ENCODE measurements around the gene ZMYND8. TPM values are rescaled to one million over a fixed set of nuclear protein-coding genes. Genes with fewer than 3 reads are reported as not detected.

The ZMYND8 gene
- total and polyA plus RNA-seq, 10 of the 15 experiments (the other 5 are each of a cell fraction or from before 2014, with no cell fraction given) = 12.9 to 54.8 (median 23.1) TPM

GRCh38 chr20:47305667-47306066, 50.8 kb downstream of the ZMYND8 start:
- no peak overlapping the region for H2AFZ ChIP-seq (ENCODE audit: control insufficient read depth, low read depth, low read length)
- TF ChIP-seq CHD1 (IDR thresholded peaks at IDR 0.05; ENCODE audit: low read depth, low read length) = no peak
- no peak for TF ChIP-seq FOS (IDR thresholded peaks at IDR 0.05; ENCODE audit: borderline replicate concordance, extremely low read depth, insufficient read length)
- no peak for TF ChIP-seq ETV6 (conservative IDR thresholded peaks at IDR 0.05 in 1 of 2, IDR thresholded peaks at IDR 0.05 in 1 of 2; ENCODE audit: borderline replicate concordance in 1 of 2, low read depth in 1 of 2)
- no peak for TF ChIP-seq ZNF622 (IDR thresholded peaks at IDR 0.05)
- no peak for TF ChIP-seq YBX1 (IDR thresholded peaks at IDR 0.05)
- TF ChIP-seq ZNF274 (IDR thresholded peaks at IDR 0.05; ENCODE audit: insufficient read depth, insufficient read length) = no peak
- TF ChIP-seq PAX8 (IDR thresholded peaks at IDR 0.05) = no peak
- no peak for TF ChIP-seq POU2F2 (IDR thresholded peaks at IDR 0.05; ENCODE audit: borderline replicate concordance, low read depth, low read length)
- TF ChIP-seq RBBP5 (conservative IDR thresholded peaks at IDR 0.05) = no peak
- TF ChIP-seq MXI1 (IDR thresholded peaks at IDR 0.05; ENCODE audit: low read depth, low read length) = no peak
- TF ChIP-seq EGR1 (IDR thresholded peaks at IDR 0.05; ENCODE audit: borderline replicate concordance in 1 of 2, low read depth in 2 of 2, low read length in 2 of 2) = no peak
- TF ChIP-seq LARP7 (IDR thresholded peaks at IDR 0.05) = no peak
- no peak for TF ChIP-seq YY1 (IDR thresholded peaks at IDR 0.05; ENCODE audit: low read depth, low read length)
- no peak for TF ChIP-seq ZNF592 (IDR thresholded peaks at IDR 0.05)
- no peak for TF ChIP-seq SIN3A (IDR thresholded peaks at IDR 0.05; ENCODE audit: low read depth, low read length)
- H4K20me1 ChIP-seq (ENCODE audit: control insufficient read depth, insufficient read depth) = no peaks in the 10 kb centered on the region; the same call in 1 of the 2 replicates
- H3K36me3 ChIP-seq (ENCODE audit: control insufficient read depth in 2 of 2, insufficient read depth in 2 of 2, low read length in 1 of 2) = peaks cover 24 to 50% of the 10 kb centered on the region in 2 experiments
- no peak for FAIRE-seq
- no peaks in the 10 kb centered on the region for H3K9me3 ChIP-seq (replicated peaks; ENCODE audit: control insufficient read depth, insufficient read depth, low read length)
- intact Hi-C loops (cut with micrococcal nuclease; ENCODE audit: unreplicated experiment) = no loop called here
- no peak overlapping the region for H3K27ac ChIP-seq (ENCODE audit: control insufficient read depth, insufficient read depth)
- BruUV-seq (replicated peaks) = TSS peak; percentile 39
- SMC1A ChIA-PET (ENCODE audit: uncharacterized antibody, unreplicated experiment) = no interaction called here
- peaks cover 12% of the 10 kb centered on the region for H3K79me2 ChIP-seq (ENCODE audit: control insufficient read depth, insufficient read depth, low read length)
- CTCF ChIA-PET = interaction anchor here (1.0 to 2.7 kb wide), 2 partner anchors 9 to 32 kb away, joined by 3 to 11 read pairs; no protein-coding TSS in a partner anchor
- H3K27me3 ChIP-seq (replicated peaks in 1 of 2; ENCODE audit: control insufficient read depth in 2 of 2, insufficient read depth in 2 of 2, low read length in 1 of 2) = no peaks in the 10 kb centered on the region
- H3K4me3 ChIP-seq = no peak overlapping the region
- WGBS (ENCODE audit: insufficient coverage, insufficient replicate concordance, low lambda C conversion rate, missing lambda C conversion rate) = 99% methylated on average over 4 of the region's 4 CpGs
- in situ Hi-C loops (cut with MboI) = no loop called here
- no peak overlapping the region for H3K9ac ChIP-seq (ENCODE audit: control insufficient read depth, insufficient read depth, low read length)
- ATAC-seq = no peak
- H3K4me2 ChIP-seq (ENCODE audit: control insufficient read depth, insufficient read depth) = no peak overlapping the region
- RAD21 ChIA-PET (ENCODE audit: unreplicated experiment) = no interaction called here
- POLR2A ChIA-PET = no interaction called here
- no peak for DNase-seq (ENCODE audit: low read depth, low spot score)
- no peaks in the 10 kb centered on the region for H3K4me1 ChIP-seq (ENCODE audit: control insufficient read depth, insufficient read depth, low read length)

Measured in GM12878 (cell line).